ENCODE measurements around the gene NASP. TPM values are rescaled to one million over a fixed set of nuclear protein-coding genes. Genes with fewer than 3 reads are reported as not detected.
"Not testable (repeated sequence)": the region's sequence is repeated elsewhere in the genome, so short reads cannot be mapped to it uniquely, and the experiment has no call there.

Gene NASP
- total RNA-seq, 1 experiment from 2014 or later, result 535 TPM

DNA sequence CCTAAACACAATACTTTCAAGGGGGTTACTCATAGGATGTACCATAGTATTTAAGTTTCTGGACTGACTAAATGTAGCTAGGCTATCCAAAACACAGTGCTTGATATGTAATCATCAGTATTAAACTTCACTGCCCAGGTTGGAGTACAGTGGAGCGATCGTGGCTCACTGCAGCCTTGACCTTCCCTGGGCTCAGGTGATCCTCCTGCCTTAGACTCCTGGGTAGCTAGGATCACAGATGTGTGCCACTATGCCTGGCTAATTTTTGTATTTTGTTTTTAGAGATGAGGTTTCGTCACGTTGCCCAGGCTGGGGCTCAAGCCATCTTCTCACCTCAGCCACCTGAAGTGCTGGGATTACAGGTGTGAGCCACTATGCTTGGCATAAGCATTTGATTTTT lies 10.6 kb downstream of the NASP start:
- POLR2A ChIA-PET, result no interaction called here
- H3K4me1 Mint-ChIP-seq, result peaks cover 24% of the 10 kb centered on the region
- no peaks in the 10 kb centered on the region for H3K9me3 Mint-ChIP-seq
- no peaks in the 10 kb centered on the region for H3K27me3 Mint-ChIP-seq (ENCODE audit: low read depth)
- no peak for ATAC-seq
- H3K36me3 Mint-ChIP-seq, result peaks cover 61% of the 10 kb centered on the region
- CTCF ChIA-PET, result no interaction called here
- TF ChIP-seq ZNF121 (CRISPR knock-in tag; IDR thresholded peaks at IDR 0.05) (no peak), TCF7 (CRISPR knock-in tag; IDR thresholded peaks at IDR 0.05; ENCODE audit: low read depth) (no peak), ZNF396 (CRISPR knock-in tag; IDR thresholded peaks at IDR 0.05; ENCODE audit: borderline replicate concordance) (no peak), ZNF671 (CRISPR knock-in tag; IDR thresholded peaks at IDR 0.05) (no peak)
- TF ChIP-seq, protein P1, sequence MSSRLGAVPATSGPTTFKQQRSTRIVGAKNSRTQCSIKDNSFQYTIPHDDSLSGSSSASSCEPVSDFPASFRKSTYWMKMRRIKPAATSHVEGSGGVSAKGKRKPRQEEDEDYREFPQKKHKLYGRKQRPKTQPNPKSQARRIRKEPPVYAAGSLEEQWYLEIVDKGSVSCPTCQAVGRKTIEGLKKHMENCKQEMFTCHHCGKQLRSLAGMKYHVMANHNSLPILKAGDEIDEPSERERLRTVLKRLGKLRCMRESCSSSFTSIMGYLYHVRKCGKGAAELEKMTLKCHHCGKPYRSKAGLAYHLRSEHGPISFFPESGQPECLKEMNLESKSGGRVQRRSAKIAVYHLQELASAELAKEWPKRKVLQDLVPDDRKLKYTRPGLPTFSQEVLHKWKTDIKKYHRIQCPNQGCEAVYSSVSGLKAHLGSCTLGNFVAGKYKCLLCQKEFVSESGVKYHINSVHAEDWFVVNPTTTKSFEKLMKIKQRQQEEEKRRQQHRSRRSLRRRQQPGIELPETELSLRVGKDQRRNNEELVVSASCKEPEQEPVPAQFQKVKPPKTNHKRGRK (CRISPR knock-in tag; IDR thresholded peaks at IDR 0.05; ENCODE audit: borderline replicate concordance), result no peak
- H3K4me3 Mint-ChIP-seq, result no peak overlapping the region
- no peak for DNase-seq (ENCODE audit: low spot score)
- no peak overlapping the region; the same call in 1 of the 2 replicates for H3K27ac Mint-ChIP-seq

DNA sequence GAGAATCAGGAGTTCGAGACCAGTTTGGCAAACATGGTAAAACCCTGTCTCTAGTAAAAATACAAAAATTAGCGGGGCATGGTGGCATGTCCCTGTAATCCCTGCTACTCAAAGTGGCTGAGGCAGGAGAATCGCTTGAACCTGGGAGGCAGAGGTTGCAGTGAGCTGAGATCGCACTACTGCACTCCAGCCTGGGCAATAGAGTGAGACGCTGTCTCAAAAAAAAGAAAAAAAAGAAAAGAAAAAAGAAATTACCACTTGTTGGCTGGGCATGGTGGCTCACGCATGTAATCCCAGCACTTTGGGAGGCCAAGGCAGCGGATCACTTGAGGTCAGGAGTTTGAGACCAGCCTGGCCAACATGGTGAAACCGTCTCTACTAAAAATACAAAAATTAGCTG lies 12.9 kb downstream of the NASP start:
- Mint-ChIP-seq H3K4me1 (peaks cover 35% of the 10 kb centered on the region), H3K36me3 (peaks cover 63% of the 10 kb centered on the region)
- H3K27ac Mint-ChIP-seq; ATAC-seq; H3K27me3 Mint-ChIP-seq (ENCODE audit: low read depth); H3K9me3 Mint-ChIP-seq; H3K4me3 Mint-ChIP-seq; POLR2A ChIA-PET; DNase-seq (ENCODE audit: low spot score): not testable (repeated sequence)
- CTCF ChIA-PET, result interaction anchor here (0.6 kb wide), 1 partner anchor 26 kb away, joined by 4 read pairs; no protein-coding TSS in a partner anchor

DNA sequence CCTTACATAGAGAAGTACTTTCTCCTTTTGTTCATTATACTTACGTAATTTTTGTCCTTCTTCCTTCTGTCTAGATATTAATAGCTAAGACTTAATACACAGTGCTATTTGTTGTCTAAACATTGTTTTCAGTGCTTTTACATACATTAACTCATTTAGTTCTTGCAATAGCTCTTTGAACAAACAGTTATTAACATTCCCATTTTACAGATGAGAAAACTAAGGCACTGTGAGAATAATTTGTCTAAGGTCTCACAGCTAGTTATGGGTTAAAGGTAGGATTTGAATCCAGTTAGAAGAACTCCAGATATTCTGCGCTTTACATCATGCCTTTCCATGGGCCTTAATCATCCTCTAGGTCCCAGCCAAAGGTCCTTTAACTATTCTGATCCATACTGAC lies 20.4 kb downstream of the NASP start:
- CTCF ChIA-PET, result no interaction called here
- Mint-ChIP-seq H3K4me1 (peaks cover 26% of the 10 kb centered on the region), H3K27me3 (ENCODE audit: low read depth) (no peaks in the 10 kb centered on the region), H3K27ac (peak overlapping the region; percentile 32; the same call in 1 of the 2 replicates), H3K9me3 (no peaks in the 10 kb centered on the region), H3K4me3 (no peak overlapping the region), H3K36me3 (peaks cover 73% of the 10 kb centered on the region)
- DNase-seq (ENCODE audit: low spot score) (no peak), ATAC-seq (no peak)
- TF ChIP-seq ZNF423 (CRISPR knock-in tag; IDR thresholded peaks at IDR 0.05) (no peak), CBFB (CRISPR knock-in tag; IDR thresholded peaks at IDR 0.05; ENCODE audit: low read depth) (no peak), ESRRA (CRISPR knock-in tag; IDR thresholded peaks at IDR 0.05; ENCODE audit: borderline replicate concordance) (no peak), ELF4 (CRISPR knock-in tag; IDR thresholded peaks at IDR 0.05; ENCODE audit: low read depth) (no peak)
- TF ChIP-seq, protein P2, sequence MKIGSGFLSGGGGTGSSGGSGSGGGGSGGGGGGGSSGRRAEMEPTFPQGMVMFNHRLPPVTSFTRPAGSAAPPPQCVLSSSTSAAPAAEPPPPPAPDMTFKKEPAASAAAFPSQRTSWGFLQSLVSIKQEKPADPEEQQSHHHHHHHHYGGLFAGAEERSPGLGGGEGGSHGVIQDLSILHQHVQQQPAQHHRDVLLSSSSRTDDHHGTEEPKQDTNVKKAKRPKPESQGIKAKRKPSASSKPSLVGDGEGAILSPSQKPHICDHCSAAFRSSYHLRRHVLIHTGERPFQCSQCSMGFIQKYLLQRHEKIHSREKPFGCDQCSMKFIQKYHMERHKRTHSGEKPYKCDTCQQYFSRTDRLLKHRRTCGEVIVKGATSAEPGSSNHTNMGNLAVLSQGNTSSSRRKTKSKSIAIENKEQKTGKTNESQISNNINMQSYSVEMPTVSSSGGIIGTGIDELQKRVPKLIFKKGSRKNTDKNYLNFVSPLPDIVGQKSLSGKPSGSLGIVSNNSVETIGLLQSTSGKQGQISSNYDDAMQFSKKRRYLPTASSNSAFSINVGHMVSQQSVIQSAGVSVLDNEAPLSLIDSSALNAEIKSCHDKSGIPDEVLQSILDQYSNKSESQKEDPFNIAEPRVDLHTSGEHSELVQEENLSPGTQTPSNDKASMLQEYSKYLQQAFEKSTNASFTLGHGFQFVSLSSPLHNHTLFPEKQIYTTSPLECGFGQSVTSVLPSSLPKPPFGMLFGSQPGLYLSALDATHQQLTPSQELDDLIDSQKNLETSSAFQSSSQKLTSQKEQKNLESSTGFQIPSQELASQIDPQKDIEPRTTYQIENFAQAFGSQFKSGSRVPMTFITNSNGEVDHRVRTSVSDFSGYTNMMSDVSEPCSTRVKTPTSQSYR (CRISPR knock-in tag; IDR thresholded peaks at IDR 0.05), result no peak
- POLR2A ChIA-PET, result no interaction called here

DNA sequence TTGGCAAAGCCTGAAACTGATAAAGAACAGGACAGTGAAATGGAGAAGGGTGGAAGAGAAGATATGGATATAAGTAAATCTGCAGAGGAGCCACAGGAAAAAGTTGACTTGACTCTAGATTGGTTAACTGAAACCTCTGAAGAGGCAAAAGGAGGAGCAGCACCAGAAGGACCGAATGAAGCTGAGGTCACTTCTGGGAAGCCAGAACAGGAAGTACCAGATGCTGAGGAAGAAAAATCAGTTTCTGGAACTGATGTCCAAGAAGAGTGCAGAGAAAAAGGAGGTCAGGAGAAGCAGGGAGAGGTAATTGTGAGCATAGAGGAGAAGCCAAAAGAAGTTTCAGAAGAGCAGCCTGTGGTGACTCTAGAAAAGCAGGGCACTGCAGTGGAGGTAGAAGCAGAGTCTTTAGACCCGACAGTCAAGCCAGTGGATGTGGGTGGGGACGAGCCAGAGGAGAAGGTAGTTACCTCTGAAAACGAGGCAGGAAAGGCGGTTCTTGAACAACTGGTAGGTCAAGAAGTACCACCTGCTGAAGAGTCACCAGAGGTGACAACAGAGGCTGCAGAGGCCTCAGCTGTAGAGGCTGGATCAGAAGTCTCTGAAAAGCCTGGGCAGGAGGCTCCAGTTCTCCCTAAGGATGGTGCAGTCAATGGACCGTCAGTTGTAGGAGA lies 23.7 kb downstream of the NASP start:
- POLR2A ChIA-PET, result no interaction called here
- no peak for TF ChIP-seq GTF2I (CRISPR knock-in tag; conservative IDR thresholded peaks at IDR 0.05)
- no peak for TF ChIP-seq EMX1 (CRISPR knock-in tag; IDR thresholded peaks at IDR 0.05)
- TF ChIP-seq, protein P3, sequence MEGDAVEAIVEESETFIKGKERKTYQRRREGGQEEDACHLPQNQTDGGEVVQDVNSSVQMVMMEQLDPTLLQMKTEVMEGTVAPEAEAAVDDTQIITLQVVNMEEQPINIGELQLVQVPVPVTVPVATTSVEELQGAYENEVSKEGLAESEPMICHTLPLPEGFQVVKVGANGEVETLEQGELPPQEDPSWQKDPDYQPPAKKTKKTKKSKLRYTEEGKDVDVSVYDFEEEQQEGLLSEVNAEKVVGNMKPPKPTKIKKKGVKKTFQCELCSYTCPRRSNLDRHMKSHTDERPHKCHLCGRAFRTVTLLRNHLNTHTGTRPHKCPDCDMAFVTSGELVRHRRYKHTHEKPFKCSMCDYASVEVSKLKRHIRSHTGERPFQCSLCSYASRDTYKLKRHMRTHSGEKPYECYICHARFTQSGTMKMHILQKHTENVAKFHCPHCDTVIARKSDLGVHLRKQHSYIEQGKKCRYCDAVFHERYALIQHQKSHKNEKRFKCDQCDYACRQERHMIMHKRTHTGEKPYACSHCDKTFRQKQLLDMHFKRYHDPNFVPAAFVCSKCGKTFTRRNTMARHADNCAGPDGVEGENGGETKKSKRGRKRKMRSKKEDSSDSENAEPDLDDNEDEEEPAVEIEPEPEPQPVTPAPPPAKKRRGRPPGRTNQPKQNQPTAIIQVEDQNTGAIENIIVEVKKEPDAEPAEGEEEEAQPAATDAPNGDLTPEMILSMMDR (IDR thresholded peaks at IDR 0.05), result no peak
- TF ChIP-seq, protein P4, sequence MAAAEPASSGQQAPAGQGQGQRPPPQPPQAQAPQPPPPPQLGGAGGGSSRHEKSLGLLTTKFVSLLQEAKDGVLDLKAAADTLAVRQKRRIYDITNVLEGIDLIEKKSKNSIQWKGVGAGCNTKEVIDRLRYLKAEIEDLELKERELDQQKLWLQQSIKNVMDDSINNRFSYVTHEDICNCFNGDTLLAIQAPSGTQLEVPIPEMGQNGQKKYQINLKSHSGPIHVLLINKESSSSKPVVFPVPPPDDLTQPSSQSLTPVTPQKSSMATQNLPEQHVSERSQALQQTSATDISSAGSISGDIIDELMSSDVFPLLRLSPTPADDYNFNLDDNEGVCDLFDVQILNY (CRISPR knock-in tag; IDR thresholded peaks at IDR 0.05), result no peak
- no peak for TF ChIP-seq MYBL2 (CRISPR knock-in tag; IDR thresholded peaks at IDR 0.05)
- no peak for TF ChIP-seq ZNF219 (CRISPR knock-in tag; IDR thresholded peaks at IDR 0.05; ENCODE audit: borderline replicate concordance)
- TF ChIP-seq CBFB (CRISPR knock-in tag; IDR thresholded peaks at IDR 0.05; ENCODE audit: low read depth), result no peak
- TF ChIP-seq, protein P5, sequence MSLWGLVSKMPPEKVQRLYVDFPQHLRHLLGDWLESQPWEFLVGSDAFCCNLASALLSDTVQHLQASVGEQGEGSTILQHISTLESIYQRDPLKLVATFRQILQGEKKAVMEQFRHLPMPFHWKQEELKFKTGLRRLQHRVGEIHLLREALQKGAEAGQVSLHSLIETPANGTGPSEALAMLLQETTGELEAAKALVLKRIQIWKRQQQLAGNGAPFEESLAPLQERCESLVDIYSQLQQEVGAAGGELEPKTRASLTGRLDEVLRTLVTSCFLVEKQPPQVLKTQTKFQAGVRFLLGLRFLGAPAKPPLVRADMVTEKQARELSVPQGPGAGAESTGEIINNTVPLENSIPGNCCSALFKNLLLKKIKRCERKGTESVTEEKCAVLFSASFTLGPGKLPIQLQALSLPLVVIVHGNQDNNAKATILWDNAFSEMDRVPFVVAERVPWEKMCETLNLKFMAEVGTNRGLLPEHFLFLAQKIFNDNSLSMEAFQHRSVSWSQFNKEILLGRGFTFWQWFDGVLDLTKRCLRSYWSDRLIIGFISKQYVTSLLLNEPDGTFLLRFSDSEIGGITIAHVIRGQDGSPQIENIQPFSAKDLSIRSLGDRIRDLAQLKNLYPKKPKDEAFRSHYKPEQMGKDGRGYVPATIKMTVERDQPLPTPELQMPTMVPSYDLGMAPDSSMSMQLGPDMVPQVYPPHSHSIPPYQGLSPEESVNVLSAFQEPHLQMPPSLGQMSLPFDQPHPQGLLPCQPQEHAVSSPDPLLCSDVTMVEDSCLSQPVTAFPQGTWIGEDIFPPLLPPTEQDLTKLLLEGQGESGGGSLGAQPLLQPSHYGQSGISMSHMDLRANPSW (CRISPR knock-in tag; conservative IDR thresholded peaks at IDR 0.05; ENCODE audit: low read depth), result no peak
- no peak for TF ChIP-seq ZNF317 (CRISPR knock-in tag; IDR thresholded peaks at IDR 0.05; ENCODE audit: borderline replicate concordance, low read depth)
- TF ChIP-seq, protein P6, sequence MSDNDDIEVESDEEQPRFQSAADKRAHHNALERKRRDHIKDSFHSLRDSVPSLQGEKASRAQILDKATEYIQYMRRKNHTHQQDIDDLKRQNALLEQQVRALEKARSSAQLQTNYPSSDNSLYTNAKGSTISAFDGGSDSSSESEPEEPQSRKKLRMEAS (CRISPR knock-in tag; IDR thresholded peaks at IDR 0.05), result no peak

More for the DNA sequence above, 23.7 kb downstream of the NASP start:
- CTCF ChIA-PET, result no interaction called here
- peaks cover 9% of the 10 kb centered on the region for H3K4me1 Mint-ChIP-seq
- no peaks in the 10 kb centered on the region for H3K27me3 Mint-ChIP-seq (ENCODE audit: low read depth)
- no peak overlapping the region for H3K4me3 Mint-ChIP-seq
- peaks cover 77% of the 10 kb centered on the region for H3K36me3 Mint-ChIP-seq
- ATAC-seq (no peak), DNase-seq (ENCODE audit: low spot score) (no peak)
- no peaks in the 10 kb centered on the region for H3K9me3 Mint-ChIP-seq
- peak overlapping the region; percentile 77 for H3K27ac Mint-ChIP-seq

Data from WTC11 (cell line).